Kidney (tissue), 14 donors: Measurements from ENCODE around the gene ZBP1. TPM values are rescaled to one million over a fixed set of nuclear protein-coding genes. Genes with fewer than 3 reads are reported as not detected.

Experiments used
- DNase-seq, 5 donors: peaks; one replicate each; pipeline ENCODE4 v3.0.0-alpha.2; 2013 to 2020
- FAIRE-seq: peaks from 2 replicates; lab custom pipeline; 2012; peaks lifted over from hg19 to GRCh38; lab: Jason Lieb, UNC
- H3K27ac ChIP-seq, 2 donors: one replicate each; pipeline ENCODE4 v1.7.0; 2013; ENCODE audit warnings: low read depth in 2 of 2, low read length in 2 of 2, inconsistent platforms in 1 of 2
- H3K27me3 ChIP-seq: one replicate; pipeline ENCODE4 v1.7.1; 2013; ENCODE audit warnings: low read length, inconsistent platforms; ENCODE audit not compliant: control insufficient read depth, insufficient read depth
- H3K36me3 ChIP-seq, 3 donors: one replicate each; pipeline versions ENCODE4 v1.7.0 to v1.7.1; 2013; ENCODE audit warnings: low read length in 3 of 3, control low read depth in 1 of 3, inconsistent platforms in 1 of 3; ENCODE audit not compliant: insufficient read depth in 3 of 3, control insufficient read depth in 2 of 3
- H3K4me1 ChIP-seq, 3 donors: one replicate each; pipeline versions ENCODE4 v1.7.0 to v1.7.1; 2013; ENCODE audit warnings: low read length in 3 of 3, inconsistent platforms in 1 of 3, low read depth in 1 of 3; ENCODE audit not compliant: control insufficient read depth in 2 of 3, insufficient read depth in 2 of 3
- H3K4me3 ChIP-seq, 3 donors: one replicate each; pipeline versions ENCODE4 v1.7.0 to v1.8.1; 2013; ENCODE audit warnings: low read length in 3 of 3, control low read depth in 1 of 3, inconsistent platforms in 1 of 3
- H3K9ac ChIP-seq, 3 donors: one replicate each; pipeline versions ENCODE4 v1.7.0 to v1.7.1; 2013; ENCODE audit warnings: low read length in 3 of 3, control low read depth in 1 of 3, inconsistent platforms in 1 of 3
- H3K9me3 ChIP-seq, 3 donors: one replicate each; pipeline versions ENCODE4 v1.7.0 to v1.7.1; 2013; ENCODE audit warnings: low read length in 3 of 3, control low read depth in 1 of 3, inconsistent platforms in 1 of 3; ENCODE audit not compliant: control insufficient read depth in 2 of 3, insufficient read depth in 1 of 3
- CTCF ChIP-seq: IDR thresholded peaks from 3 replicates; pipeline ENCODE4 v1.5.1; 2012; ENCODE audit warnings: mild to moderate bottlenecking, moderate library complexity, borderline replicate concordance; ENCODE audit not compliant: insufficient read depth; ENCODE audit errors: extremely low read depth
- intact Hi-C: fragments of 100-400 bp; cut with DNase I; formaldehyde crosslinking; loops from one replicate; pipeline ENCODE4 v1.11.1; 2022
- polyA plus RNA-seq: library from polyadenylated mRNA; stranded (reverse); fragments of 350-450 nt; fragmentation: Illumina TruSeq; extraction: RNeasy Lipid Tissue Mini Kit (QIAGEN cat#74804); gene quantifications from one replicate; pipeline ENCODE4 v1.2.3, GENCODE V29; 2014; ENCODE audit warnings: low read depth, low replicate concordance; ENCODE audit not compliant: insufficient read depth
- total RNA-seq: library from RNA; stranded (reverse); fragmentation: NEBNext Ultra II Directional; extraction: Animal tissue kit (Norgen Biotek cat#: 25700); gene quantifications from one replicate; pipeline ENCODE4 v1.2.1, GENCODE V29; 2021
- donor health status: control.
- donor health status: control.
- donor health status: control.
- donor health status: control.
- donor health status: control.
- donor health status: DM: yes; HTN: yes; CAD: no.
- donor health status: Normal renal cell carcinoma (clear cell type).

ZBP1 gene
- total and polyA plus RNA-seq, 2 donors from 2014 or later, result 3.7 TPM; not detected in 1

- H3K9ac ChIP-seq, result no peak overlapping the region
- no peak for FAIRE-seq
- H3K4me1 ChIP-seq, result peaks cover 9 to 12% (median 11%) of the 10 kb centered on the region in 3 donors
- no peaks in the 10 kb centered on the region for H3K27me3 ChIP-seq
- no peak overlapping the region for H3K4me3 ChIP-seq
- intact Hi-C loops, result no loop called here
- peak overlapping the region; percentile 45 to 67 for H3K27ac ChIP-seq
- peak in 1 of 5 donors; percentile 74 for DNase-seq
- no peak for TF ChIP-seq CTCF
- no peaks in the 10 kb centered on the region for H3K9me3 ChIP-seq
- peaks cover 0 to 4% (median 0%) of the 10 kb centered on the region in 3 donors for H3K36me3 ChIP-seq
These were observed 49.3 kb downstream of the ZBP1 start for GRCh38 chr20:57570920-57571319.

GRCh38 chr20:57570145-57570850 is 49.9 kb downstream of the ZBP1 start:
- no peak for FAIRE-seq
- H3K9ac ChIP-seq, result no peak overlapping the region
- intact Hi-C loops, result no loop called here
- no peak for DNase-seq
- peak overlapping the region; percentile 45 to 67 for H3K27ac ChIP-seq
- H3K9me3 ChIP-seq, result no peaks in the 10 kb centered on the region
- H3K36me3 ChIP-seq, result peaks cover 0 to 9% (median 5%) of the 10 kb centered on the region in 3 donors
- no peak for TF ChIP-seq CTCF
- H3K4me1 ChIP-seq, result peaks cover 9 to 12% (median 11%) of the 10 kb centered on the region in 3 donors
- H3K4me3 ChIP-seq, result no peak overlapping the region
- no peaks in the 10 kb centered on the region for H3K27me3 ChIP-seq

GRCh38 chr20:57568960-57569359 is 51.3 kb downstream of the ZBP1 start:
- intact Hi-C loops, result no loop called here
- H3K36me3 ChIP-seq, result peaks cover 0 to 22% (median 17%) of the 10 kb centered on the region in 3 donors
- FAIRE-seq, result no peak

More at GRCh38 chr20:57568960-57569359, 51.3 kb downstream of the ZBP1 start:
- peaks cover 3 to 10% (median 8%) of the 10 kb centered on the region in 3 donors for H3K4me1 ChIP-seq
- H3K4me3 ChIP-seq, result no peak overlapping the region
- no peak for DNase-seq
- H3K27ac ChIP-seq, result peak overlapping the region in 1 of 2 donors; percentile 47
- H3K9ac ChIP-seq, result no peak overlapping the region
- no peaks in the 10 kb centered on the region for H3K9me3 ChIP-seq
- H3K27me3 ChIP-seq, result no peaks in the 10 kb centered on the region
- TF ChIP-seq CTCF, result no peak
